ENCODE measurements around the gene NIPAL4. TPM values are rescaled to one million over a fixed set of nuclear protein-coding genes. Genes with fewer than 3 reads are reported as not detected.

NIPAL4 gene
- total RNA-seq, 1 experiment from 2014 or later = 2.7 TPM

DNA sequence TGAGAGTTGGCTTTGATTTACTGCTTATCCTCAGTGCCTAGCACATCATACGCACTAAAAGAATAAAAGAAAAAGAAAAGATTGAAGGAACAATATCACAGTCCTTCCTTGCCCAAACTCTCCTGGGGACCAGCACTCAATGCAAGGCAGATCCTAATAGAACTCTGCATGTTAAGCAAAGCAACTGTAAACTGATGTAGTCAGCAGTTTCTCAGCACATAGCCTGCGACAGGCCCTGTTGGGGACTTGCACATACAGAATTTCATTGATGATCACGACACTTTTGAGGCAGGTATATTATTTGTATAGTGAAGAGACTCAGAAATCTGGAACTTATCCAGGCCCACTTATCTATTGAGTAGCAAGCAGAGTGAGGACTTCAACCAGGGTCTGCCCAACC is 15.4 kb downstream of the NIPAL4 start:
- Mint-ChIP-seq H3K4me3 (ENCODE audit: low read depth, unreplicated experiment) (no peak overlapping the region), H3K4me1 (ENCODE audit: low read depth, unreplicated experiment) (peaks cover 8% of the 10 kb centered on the region), H3K36me3 (ENCODE audit: insufficient read depth, unreplicated experiment) (no peaks in the 10 kb centered on the region), H3K27me3 (ENCODE audit: unreplicated experiment) (no peaks in the 10 kb centered on the region), H3K27ac (ENCODE audit: unreplicated experiment) (no peak overlapping the region), H3K9me3 (ENCODE audit: low read depth, unreplicated experiment) (no peaks in the 10 kb centered on the region)
- DNase-seq = no peak
- no peak for TF ChIP-seq CTCF (IDR thresholded peaks at IDR 0.05; ENCODE audit: unreplicated experiment)
- intact Hi-C loops (cut with micrococcal nuclease; ENCODE audit: unreplicated experiment) = no loop called here
- CTCF ChIA-PET = interaction anchor here (0.7 kb wide), 1 partner anchor 96 kb away, joined by 3 read pairs; no protein-coding TSS in a partner anchor
- BruUV-seq (replicated peaks) = no TSS peak

GRCh38 chr5:157476702-157477408 is 16.8 kb downstream of the NIPAL4 start:
- H3K36me3 Mint-ChIP-seq (ENCODE audit: insufficient read depth, unreplicated experiment) = no peaks in the 10 kb centered on the region
- H3K27ac Mint-ChIP-seq (ENCODE audit: unreplicated experiment) = no peak overlapping the region
- BruUV-seq (replicated peaks) = no TSS peak
- peak; percentile 84 for TF ChIP-seq CTCF (IDR thresholded peaks at IDR 0.05; ENCODE audit: unreplicated experiment)
- CTCF ChIA-PET = interaction anchor here (0.7 to 2.1 kb wide), 8 partner anchors 17 to 266 kb away, joined by 3 to 10 read pairs (median 4); partner anchors contain the start of genes LSM11 and NIPAL4
- no peaks in the 10 kb centered on the region for H3K27me3 Mint-ChIP-seq (ENCODE audit: unreplicated experiment)
- intact Hi-C loops (cut with micrococcal nuclease; ENCODE audit: unreplicated experiment) = loop anchor here (1.0 to 2.0 kb wide), 7 partner anchors 46 to 328 kb away; no protein-coding TSS in a partner anchor
- H3K4me1 Mint-ChIP-seq (ENCODE audit: low read depth, unreplicated experiment) = peaks cover 8% of the 10 kb centered on the region
- no peak overlapping the region for H3K4me3 Mint-ChIP-seq (ENCODE audit: low read depth, unreplicated experiment)
- H3K9me3 Mint-ChIP-seq (ENCODE audit: low read depth, unreplicated experiment) = no peaks in the 10 kb centered on the region
- peak; percentile 63 for DNase-seq

DNA sequence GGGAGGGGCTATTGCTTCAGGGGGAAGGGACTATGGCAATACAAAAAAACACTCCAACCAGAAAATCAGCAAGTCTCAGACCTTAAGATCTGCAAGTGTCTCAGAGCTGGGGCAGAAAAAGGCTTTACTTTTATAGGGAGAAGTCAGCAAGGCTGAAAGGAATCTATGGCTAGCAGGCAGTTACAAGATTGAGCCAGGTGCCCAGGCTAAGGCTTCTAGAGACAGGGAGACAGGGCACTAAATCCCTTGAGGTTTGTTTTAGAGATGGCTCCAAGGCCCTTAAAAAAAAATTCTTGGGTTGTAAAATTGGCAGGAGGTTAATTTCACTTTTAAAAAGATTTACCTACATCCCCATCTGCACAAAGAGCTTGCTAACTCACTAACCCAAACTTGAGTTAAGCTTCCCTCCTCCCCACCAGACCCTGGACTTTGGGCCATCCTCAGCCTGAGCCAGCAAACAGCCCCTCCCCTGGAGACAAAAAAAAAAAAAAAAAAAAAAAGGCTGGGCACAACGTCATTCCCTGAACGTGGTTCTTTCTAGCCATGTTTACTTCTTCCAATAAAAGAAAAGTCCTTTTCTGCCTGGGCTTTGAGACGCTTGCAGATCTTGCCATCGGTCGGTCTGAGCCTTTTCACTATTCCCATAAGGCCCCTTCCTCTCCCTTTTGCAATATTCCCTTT is 17.9 kb downstream of the NIPAL4 start:
- Mint-ChIP-seq H3K9me3 (ENCODE audit: low read depth, unreplicated experiment) (no peaks in the 10 kb centered on the region), H3K36me3 (ENCODE audit: insufficient read depth, unreplicated experiment) (no peaks in the 10 kb centered on the region), H3K4me1 (ENCODE audit: low read depth, unreplicated experiment) (peaks cover 8% of the 10 kb centered on the region), H3K27me3 (ENCODE audit: unreplicated experiment) (no peaks in the 10 kb centered on the region), H3K4me3 (ENCODE audit: low read depth, unreplicated experiment) (no peak overlapping the region), H3K27ac (ENCODE audit: unreplicated experiment) (no peak overlapping the region)
- no TSS peak for BruUV-seq (replicated peaks)
- CTCF ChIA-PET = interaction anchor here (1.8 to 2.1 kb wide), 2 partner anchors 87 to 149 kb away, joined by 5 read pairs; no protein-coding TSS in a partner anchor
- no peak for TF ChIP-seq CTCF (IDR thresholded peaks at IDR 0.05; ENCODE audit: unreplicated experiment)
- no peak for DNase-seq
- intact Hi-C loops (cut with micrococcal nuclease; ENCODE audit: unreplicated experiment) = loop anchor here (1.0 to 2.0 kb wide), 7 partner anchors 47 to 329 kb away; no protein-coding TSS in a partner anchor

- Mint-ChIP-seq H3K36me3 (ENCODE audit: insufficient read depth, unreplicated experiment) (no peaks in the 10 kb centered on the region), H3K27me3 (ENCODE audit: unreplicated experiment) (no peaks in the 10 kb centered on the region), H3K4me3 (ENCODE audit: low read depth, unreplicated experiment) (no peak overlapping the region), H3K27ac (ENCODE audit: unreplicated experiment) (no peak overlapping the region), H3K4me1 (ENCODE audit: low read depth, unreplicated experiment) (peaks cover 8% of the 10 kb centered on the region), H3K9me3 (ENCODE audit: low read depth, unreplicated experiment) (no peaks in the 10 kb centered on the region)
- TF ChIP-seq CTCF (IDR thresholded peaks at IDR 0.05; ENCODE audit: unreplicated experiment) = no peak
- BruUV-seq (replicated peaks) = no TSS peak
- CTCF ChIA-PET = interaction anchor here (0.9 to 1.8 kb wide), 3 partner anchors 47 to 150 kb away, joined by 3 to 5 read pairs (median 3); no protein-coding TSS in a partner anchor
- no peak for DNase-seq
- intact Hi-C loops (cut with micrococcal nuclease; ENCODE audit: unreplicated experiment) = no loop called here
Measured at GRCh38 chr5:157478726-157479125, 18.7 kb downstream of the NIPAL4 start.

Data from Calu3 (cell line).